Measurements from ENCODE around the gene SLC49A4.

SLC49A4 gene

DNA sequence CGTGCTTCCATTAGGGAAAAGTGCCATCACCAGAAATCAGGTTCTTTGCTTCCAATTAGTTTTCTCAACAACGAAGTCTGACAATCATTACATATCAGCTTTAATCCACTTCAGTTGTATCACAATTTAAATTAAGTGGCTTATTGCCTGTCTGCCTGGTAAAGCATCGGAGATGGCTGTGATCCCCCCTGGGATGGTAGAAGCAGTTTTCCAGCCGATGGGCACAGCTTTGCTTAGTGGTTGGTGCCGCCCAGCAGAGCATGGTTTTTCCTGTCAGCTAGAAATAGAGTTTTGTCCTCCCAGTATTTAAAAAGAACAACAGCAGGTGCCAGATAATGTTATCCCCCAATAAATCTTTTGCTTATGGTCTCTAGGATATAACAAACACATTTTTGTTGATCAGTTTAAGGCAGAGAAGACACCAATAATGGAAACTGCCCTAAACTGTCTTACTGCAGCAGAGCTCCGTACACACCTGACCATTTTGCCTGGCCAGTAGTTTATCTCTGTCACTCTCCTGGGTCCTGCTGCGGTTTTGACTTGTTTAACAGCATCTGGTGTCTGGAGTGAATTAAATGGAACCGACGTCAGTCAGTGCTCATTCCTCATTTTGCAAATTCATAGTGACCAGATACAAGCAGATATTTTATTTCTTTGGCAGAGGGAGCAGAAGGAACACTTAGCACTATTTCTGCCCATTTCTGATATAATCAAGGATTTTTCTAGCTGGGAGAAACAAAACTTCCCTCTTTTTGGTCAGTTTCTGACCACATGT lies 79.1 kb downstream of the SLC49A4 start:
- no peak overlapping the region for H3K4me3 ChIP-seq (ENCODE audit: low read depth, low read length)
- 0 out of 2 replicates have a peak, but pooled peaks cover 2% of the 10 kb centered on the region for H3K4me1 ChIP-seq (ENCODE audit: control insufficient read depth, insufficient read depth, low read length)
- ChIA-PET POLR2A (no interaction called here), CTCF (interaction anchor here (0.8 kb wide), 1 partner anchor 9 kb away, joined by 3 read pairs; no protein-coding TSS in a partner anchor)
- TF ChIP-seq ZNF174 (tag by site-specific recombination; IDR thresholded peaks at IDR 0.05) (no peak), ZNF266 (tag by site-specific recombination; IDR thresholded peaks at IDR 0.05; ENCODE audit: low read depth) (no peak)
- TF ChIP-seq, protein P1, sequence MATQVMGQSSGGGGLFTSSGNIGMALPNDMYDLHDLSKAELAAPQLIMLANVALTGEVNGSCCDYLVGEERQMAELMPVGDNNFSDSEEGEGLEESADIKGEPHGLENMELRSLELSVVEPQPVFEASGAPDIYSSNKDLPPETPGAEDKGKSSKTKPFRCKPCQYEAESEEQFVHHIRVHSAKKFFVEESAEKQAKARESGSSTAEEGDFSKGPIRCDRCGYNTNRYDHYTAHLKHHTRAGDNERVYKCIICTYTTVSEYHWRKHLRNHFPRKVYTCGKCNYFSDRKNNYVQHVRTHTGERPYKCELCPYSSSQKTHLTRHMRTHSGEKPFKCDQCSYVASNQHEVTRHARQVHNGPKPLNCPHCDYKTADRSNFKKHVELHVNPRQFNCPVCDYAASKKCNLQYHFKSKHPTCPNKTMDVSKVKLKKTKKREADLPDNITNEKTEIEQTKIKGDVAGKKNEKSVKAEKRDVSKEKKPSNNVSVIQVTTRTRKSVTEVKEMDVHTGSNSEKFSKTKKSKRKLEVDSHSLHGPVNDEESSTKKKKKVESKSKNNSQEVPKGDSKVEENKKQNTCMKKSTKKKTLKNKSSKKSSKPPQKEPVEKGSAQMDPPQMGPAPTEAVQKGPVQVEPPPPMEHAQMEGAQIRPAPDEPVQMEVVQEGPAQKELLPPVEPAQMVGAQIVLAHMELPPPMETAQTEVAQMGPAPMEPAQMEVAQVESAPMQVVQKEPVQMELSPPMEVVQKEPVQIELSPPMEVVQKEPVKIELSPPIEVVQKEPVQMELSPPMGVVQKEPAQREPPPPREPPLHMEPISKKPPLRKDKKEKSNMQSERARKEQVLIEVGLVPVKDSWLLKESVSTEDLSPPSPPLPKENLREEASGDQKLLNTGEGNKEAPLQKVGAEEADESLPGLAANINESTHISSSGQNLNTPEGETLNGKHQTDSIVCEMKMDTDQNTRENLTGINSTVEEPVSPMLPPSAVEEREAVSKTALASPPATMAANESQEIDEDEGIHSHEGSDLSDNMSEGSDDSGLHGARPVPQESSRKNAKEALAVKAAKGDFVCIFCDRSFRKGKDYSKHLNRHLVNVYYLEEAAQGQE (tag by site-specific recombination; IDR thresholded peaks at IDR 0.05), result no peak
- TF ChIP-seq, protein P2, sequence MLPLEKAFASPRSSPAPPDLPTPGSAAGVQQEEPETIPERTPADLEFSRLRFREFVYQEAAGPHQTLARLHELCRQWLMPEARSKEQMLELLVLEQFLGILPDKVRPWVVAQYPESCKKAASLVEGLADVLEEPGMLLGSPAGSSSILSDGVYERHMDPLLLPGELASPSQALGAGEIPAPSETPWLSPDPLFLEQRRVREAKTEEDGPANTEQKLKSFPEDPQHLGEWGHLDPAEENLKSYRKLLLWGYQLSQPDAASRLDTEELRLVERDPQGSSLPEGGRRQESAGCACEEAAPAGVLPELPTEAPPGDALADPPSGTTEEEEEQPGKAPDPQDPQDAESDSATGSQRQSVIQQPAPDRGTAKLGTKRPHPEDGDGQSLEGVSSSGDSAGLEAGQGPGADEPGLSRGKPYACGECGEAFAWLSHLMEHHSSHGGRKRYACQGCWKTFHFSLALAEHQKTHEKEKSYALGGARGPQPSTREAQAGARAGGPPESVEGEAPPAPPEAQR (tag by site-specific recombination; IDR thresholded peaks at IDR 0.05), result no peak
- no peak overlapping the region for H3K27ac ChIP-seq (ENCODE audit: extremely low read depth, low read depth, low read length)
- H3K36me3 ChIP-seq (ENCODE audit: control insufficient read depth in 2 of 2, insufficient read depth in 1 of 2, low read length in 2 of 2), result no peaks in the 10 kb centered on the region; a peak in 1 of 3 replicates
- no peaks in the 10 kb centered on the region for H3K9me3 ChIP-seq (ENCODE audit: control insufficient read depth, insufficient read depth, low read depth, low read length)

DNA sequence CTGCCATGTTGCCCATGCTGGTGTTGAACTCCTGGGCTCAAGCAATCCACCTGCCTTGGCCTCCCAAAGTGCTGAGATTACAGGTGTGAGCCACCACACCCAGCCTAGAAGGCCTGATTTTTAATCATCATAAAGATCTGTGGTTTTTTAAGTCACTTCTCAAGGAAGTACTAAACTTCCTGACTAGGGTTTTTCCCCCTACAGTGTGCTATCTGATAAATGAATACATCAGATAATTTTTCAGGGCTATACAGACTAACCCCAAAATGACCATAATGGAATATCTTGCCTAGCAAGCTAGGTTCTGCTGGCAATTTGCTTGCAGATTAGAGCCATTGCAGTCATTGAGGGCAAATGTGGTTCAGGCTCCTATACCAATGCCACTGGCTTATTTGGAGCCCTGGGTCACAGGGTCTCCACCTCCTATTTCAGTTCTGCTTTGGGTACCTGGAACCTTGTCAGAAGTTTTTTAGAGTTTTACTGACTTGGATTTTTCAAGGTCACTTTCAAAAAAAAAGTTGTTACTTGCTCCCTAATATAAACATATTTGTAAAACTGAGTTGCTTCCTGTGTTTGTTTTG lies 80.8 kb downstream of the SLC49A4 start:
- ChIA-PET POLR2A (no interaction called here), CTCF (no interaction called here)
- TF ChIP-seq BCL11B (tag by site-specific recombination; IDR thresholded peaks at IDR 0.05; ENCODE audit: low read depth), result no peak
- TF ChIP-seq ZNF701 (tag by site-specific recombination; IDR thresholded peaks at IDR 0.05), result no peak
- TF ChIP-seq YY1 (tag by site-specific recombination; IDR thresholded peaks at IDR 0.05), result no peak
- no peak for TF ChIP-seq ZNF530 (tag by site-specific recombination; IDR thresholded peaks at IDR 0.05; ENCODE audit: low read depth)
- TF ChIP-seq, protein P3, sequence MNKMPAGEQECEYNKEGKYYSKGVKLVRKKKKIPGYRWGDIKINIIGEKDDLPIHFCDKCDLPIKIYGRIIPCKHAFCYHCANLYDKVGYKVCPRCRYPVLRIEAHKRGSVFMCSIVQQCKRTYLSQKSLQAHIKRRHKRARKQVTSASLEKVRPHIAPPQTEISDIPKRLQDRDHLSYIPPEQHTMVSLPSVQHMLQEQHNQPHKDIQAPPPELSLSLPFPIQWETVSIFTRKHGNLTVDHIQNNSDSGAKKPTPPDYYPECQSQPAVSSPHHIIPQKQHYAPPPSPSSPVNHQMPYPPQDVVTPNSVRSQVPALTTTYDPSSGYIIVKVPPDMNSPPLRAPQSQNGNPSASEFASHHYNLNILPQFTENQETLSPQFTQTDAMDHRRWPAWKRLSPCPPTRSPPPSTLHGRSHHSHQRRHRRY (tag by site-specific recombination; IDR thresholded peaks at IDR 0.05), result no peak
- no peak for TF ChIP-seq SCRT2 (tag by site-specific recombination; IDR thresholded peaks at IDR 0.05)
- TF ChIP-seq ZNF768 (tag by site-specific recombination; IDR thresholded peaks at IDR 0.05), result no peak
- TF ChIP-seq, protein P4, sequence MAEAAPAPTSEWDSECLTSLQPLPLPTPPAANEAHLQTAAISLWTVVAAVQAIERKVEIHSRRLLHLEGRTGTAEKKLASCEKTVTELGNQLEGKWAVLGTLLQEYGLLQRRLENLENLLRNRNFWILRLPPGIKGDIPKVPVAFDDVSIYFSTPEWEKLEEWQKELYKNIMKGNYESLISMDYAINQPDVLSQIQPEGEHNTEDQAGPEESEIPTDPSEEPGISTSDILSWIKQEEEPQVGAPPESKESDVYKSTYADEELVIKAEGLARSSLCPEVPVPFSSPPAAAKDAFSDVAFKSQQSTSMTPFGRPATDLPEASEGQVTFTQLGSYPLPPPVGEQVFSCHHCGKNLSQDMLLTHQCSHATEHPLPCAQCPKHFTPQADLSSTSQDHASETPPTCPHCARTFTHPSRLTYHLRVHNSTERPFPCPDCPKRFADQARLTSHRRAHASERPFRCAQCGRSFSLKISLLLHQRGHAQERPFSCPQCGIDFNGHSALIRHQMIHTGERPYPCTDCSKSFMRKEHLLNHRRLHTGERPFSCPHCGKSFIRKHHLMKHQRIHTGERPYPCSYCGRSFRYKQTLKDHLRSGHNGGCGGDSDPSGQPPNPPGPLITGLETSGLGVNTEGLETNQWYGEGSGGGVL (tag by site-specific recombination; IDR thresholded peaks at IDR 0.05), result no peak
- no peak for TF ChIP-seq TCF7L2 (IDR thresholded peaks at IDR 0.05; ENCODE audit: borderline replicate concordance, low read depth, low read length)
- Histone ChIP-seq H3K4me3 (ENCODE audit: low read depth, low read length) (no peak overlapping the region), H3K4me1 (ENCODE audit: control insufficient read depth, insufficient read depth, low read length) (0 out of 2 replicates have a peak, but pooled peaks cover 2% of the 10 kb centered on the region), H3K9me3 (ENCODE audit: control insufficient read depth, insufficient read depth, low read depth, low read length) (no peaks in the 10 kb centered on the region), H3K27ac (ENCODE audit: extremely low read depth, low read depth, low read length) (no peak overlapping the region), H3K36me3 (ENCODE audit: control insufficient read depth in 2 of 2, insufficient read depth in 1 of 2, low read length in 2 of 2) (peaks cover 0 to 3% of the 10 kb centered on the region in 2 experiments; a peak in 2 of 3 replicates)
